Mucosa of gallbladder (tissue), 1 donor: ENCODE measurements around the gene PLPP3. TPM values are rescaled to one million over a fixed set of nuclear protein-coding genes. Genes with fewer than 3 reads are reported as not detected.

Experiments used
- DNase-seq: peaks from one replicate; pipeline ENCODE4 v3.0.0-alpha.2; 2020; ENCODE audit warnings: low spot score
- total RNA-seq: library from RNA; stranded (reverse); gene quantifications from one replicate; pipeline ENCODE4 v1.2.1, GENCODE V29; 2021
- donor health status: DM: no; HTN: no; CAD: no.

Gene PLPP3
- total RNA-seq, 1 donor from 2014 or later = 68.2 TPM

DNA sequence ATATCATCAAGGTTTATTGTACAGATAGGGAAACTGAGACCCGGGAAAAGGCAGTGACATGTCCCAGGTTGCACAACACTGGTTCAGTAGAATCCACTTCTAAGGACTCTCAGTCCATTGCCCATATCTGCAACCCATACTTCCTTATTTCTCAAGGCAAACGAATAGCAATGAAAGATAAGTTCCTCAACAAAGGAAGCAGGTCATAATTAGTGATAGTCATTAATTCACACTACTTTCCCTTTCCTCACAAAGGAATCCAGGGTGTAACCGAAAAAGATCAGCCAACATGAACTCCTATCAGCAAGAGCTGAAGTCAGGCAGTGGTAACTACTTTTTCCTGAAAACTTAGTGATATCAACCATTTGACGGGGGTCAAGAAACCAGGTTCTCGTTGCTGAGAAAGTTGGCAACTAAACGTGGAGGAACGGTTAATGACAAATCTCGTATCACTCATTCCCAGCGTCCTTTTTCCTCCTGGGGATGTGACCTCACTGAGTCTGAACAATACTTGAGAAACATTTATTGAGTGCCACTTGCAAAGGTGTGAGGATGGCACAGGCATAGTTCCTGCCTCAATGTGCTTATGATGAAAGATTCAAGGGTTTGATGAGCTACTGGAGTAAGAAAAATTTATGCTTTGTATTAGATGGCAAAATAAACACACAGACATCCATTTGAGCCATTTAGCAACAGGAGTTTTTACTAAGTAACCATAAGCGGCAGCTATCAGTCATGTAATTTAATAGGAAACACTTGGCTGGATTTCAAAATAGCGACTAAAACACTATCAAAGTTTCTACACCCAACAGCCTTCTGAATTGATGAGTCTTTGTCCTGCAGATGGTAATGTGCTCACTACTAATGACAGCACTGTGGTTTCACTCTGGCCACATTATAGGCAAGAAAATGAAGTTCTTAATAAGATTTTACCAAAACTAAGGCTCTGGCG, 82.3 kb downstream of the PLPP3 start:
- no peak for DNase-seq

GRCh38 chr1:56496158-56496557, 83.2 kb downstream of the PLPP3 start:
- DNase-seq = no peak

DNA sequence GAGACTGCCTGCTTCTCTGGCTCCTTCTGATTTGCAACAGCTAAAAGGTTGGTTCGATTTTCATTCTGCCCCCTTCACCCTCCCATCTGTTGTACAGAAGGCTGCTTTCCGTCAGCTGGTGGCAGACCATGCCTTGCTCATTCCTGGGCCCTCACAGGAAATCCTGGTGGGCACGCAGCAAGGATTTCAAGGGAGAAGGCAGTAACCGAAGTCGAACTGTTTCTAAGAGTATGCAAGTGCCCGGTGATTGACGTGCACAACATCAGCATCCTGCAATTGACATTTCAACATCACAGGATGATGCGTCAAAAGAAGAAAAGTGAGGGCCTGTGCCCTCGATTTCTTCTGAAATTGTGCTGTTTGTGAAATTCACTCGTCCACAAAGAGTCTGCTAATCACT, 83.8 kb downstream of the PLPP3 start:
- no peak for DNase-seq

GRCh38 chr1:56494306-56494705, 85.1 kb downstream of the PLPP3 start:
- no peak for DNase-seq

GRCh38 chr1:56493826-56494225, 85.5 kb downstream of the PLPP3 start:
- DNase-seq = no peak

DNA sequence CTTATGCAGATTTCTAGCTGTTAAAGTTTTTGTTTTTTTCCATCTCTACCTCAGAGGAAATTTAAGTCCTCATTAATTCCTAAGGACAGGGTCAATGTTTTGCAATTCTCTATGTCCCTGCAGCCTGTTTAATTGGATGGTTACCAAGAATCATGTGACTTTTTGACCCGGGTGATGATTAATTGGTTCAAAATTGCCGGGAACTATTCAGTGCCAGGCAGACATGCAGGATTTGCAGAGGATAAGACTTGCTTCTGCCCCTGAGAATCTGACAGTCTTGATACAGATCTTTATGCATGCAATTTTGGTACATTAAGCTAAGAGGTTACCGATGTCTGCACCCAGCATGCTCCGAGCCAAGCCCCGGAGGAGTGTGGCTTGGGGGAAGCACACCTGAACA, 87.9 kb downstream of the PLPP3 start:
- peak; percentile 58 for DNase-seq

- no peak for DNase-seq
These were observed 88.7 kb downstream of the PLPP3 start for GRCh38 chr1:56490619-56491018.

DNA sequence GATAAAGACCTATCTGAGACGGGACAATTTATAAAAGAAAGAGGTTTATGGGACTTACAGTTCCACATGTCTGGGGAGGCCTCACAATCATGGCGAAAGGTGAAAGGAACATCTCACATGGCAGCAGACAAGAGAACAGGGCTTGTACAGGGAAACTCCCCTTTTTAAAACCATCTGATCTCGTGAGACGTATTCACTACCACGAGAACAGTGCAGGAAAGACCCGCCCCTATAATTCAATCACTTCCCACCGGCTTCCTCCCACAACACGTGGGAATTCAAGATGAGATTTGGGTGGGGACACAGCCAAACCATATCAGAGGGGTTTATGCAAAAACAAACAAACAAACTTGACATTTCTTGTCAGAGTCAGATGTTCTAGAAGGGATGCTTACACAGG, 89.7 kb downstream of the PLPP3 start:
- DNase-seq = no peak

GRCh38 chr1:56484695-56485094, 94.7 kb downstream of the PLPP3 start:
- DNase-seq = no peak

- no peak for DNase-seq
These were observed 96.3 kb downstream of the PLPP3 start for GRCh38 chr1:56483104-56483503.

DNA sequence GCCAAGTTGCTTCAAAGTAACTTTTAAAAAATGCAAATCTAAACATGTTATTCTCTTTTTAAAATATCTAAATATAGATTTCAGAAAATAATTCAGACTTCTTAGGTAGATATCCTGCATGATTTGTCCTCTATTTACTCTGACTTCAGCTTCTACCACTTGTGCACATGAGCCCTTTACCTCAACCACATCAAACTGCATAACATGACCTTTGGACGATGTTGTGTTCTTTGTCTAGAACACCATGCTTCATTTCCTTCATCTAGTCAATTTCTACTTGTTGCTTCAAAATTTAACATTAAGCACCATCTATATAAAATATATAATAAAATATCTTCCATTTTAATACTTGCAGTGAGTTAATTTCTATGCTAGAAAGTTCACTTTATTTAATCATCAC, 96.9 kb downstream of the PLPP3 start:
- DNase-seq = no peak

GRCh38 chr1:56481140-56481694, 98.1 kb downstream of the PLPP3 start:
- DNase-seq = no peak

DNA sequence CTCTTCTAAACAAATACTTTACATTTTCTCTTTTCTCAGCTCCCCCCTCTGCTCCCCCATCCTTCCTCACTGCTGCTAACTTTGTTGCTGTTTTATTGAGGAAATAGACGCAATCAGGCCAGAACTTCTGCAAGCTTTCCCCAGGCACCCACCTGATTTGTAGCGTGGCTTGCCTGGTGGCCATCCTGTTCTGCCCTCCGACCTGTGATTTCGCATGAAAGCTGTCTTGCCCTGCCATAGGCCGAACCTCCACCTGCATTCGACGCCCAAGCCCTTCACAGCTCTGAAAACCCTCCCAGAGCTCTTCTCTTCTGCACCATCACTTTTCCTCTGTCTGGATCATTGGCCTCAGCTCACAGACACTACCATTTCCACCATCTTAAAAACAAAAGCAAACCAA, 100.6 kb downstream of the PLPP3 start:
- no peak for DNase-seq

- DNase-seq = peak; percentile 74
These were observed 101.9 kb downstream of the PLPP3 start for GRCh38 chr1:56477164-56478111.

GRCh38 chr1:56473582-56474270, 105.6 kb downstream of the PLPP3 start:
- DNase-seq = no peak

GRCh38 chr1:56472860-56473259, 106.5 kb downstream of the PLPP3 start:
- DNase-seq = no peak

DNA sequence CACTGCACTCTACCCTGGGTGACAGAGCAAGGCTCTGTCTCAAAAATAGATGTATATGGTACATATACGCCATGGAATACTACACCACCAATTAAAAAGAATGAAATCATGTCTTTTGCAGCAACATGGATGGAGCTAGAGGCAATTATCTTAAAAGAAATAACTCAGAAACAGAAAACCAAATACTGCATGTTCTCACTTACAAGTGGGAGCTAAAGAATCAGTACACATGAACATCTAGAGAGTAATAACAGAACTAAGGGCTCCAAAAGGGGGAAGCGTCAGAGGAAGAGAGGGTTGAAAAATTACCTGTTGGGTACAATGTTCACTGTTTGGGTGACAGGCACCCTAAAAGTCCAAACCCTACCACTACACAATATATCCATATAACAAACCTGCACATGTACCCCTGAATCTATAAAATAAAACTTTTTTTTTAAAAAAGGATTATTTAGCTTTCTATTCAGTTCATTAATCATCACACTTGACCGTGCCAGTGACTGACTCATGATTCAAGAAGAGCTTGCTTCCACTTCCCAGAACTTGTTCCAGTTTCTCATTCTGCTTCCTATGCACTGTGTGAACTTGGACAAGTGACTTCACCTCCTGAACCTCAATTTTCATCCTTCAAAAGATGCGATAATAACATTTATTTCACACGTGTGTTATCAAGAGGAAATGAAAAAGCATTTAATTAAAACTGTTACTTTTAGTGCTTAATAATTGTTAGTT, 109.6 kb downstream of the PLPP3 start:
- DNase-seq = no peak

DNA sequence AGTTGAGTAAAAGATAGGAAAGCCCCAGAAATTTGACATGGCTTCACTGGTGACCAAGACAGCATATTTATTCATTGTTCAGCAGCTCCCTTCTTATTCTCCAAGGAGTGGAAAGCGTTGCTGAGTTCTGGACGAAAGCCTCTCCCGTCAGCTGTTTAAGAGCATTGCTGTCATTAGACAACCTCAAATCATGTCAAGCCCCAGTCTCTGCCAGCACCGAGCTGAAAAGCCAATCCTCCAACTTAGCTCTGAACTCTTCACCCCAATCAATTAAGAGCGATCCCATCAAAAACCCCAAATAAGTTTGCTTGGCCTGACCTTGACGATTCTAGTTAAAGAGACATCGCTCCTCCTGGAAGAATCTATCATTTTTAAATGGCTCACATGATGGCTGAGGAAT, 110.8 kb downstream of the PLPP3 start:
- DNase-seq = no peak

GRCh38 chr1:56466538-56466937, 112.8 kb downstream of the PLPP3 start:
- no peak for DNase-seq

DNA sequence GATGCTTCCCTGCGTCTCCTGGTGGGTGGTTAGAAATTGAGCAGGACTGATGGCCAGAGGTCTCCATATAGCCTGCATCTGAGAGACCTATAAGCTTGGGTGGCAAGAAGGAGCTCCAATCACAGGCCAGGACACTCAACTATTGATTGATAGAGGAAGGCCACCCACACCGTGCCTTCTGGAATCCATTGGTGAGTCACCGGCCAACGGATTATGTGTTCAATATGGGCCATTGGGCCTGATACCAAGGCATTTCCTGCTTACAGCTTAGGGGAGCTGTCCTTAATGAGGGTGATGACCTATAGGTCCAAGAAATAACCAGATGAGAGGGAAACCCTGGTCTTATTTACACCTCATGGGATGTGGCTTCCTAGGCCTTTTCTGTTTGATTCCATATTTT, 115.1 kb downstream of the PLPP3 start:
- peak; percentile 53 for DNase-seq

GRCh38 chr1:56463376-56463775, 116.0 kb downstream of the PLPP3 start:
- DNase-seq = no peak
